Peyer's patch (tissue), 4 donors: Measurements from ENCODE around the gene FUT2. TPM values are rescaled to one million over a fixed set of nuclear protein-coding genes. Genes with fewer than 3 reads are reported as not detected.
A peak's percentile ranks its signal among the peaks of the same experiment; 100 is the strongest.

Experiments used
- DNase-seq, 3 donors: peaks; one replicate each; pipeline ENCODE4 v3.0.0-alpha.2; 2017 to 2019
- H3K27ac ChIP-seq, 4 donors: fragments of 200-600 bp; sonication (generic); one replicate each; pipeline ENCODE4 v1.5.1; 2016 to 2019
- H3K27me3 ChIP-seq, 2 donors: fragments of 200-600 bp; sonication (generic); one replicate each; pipeline ENCODE4 v1.5.1; 2019
- H3K36me3 ChIP-seq, 3 donors: fragments of 200-600 bp; sonication (generic); one replicate each; pipeline ENCODE4 v1.5.1; 2016 to 2019
- H3K4me1 ChIP-seq, 4 donors: fragments of 200-600 bp; sonication (generic); one replicate each; pipeline ENCODE4 v1.5.1; 2016 to 2019
- H3K4me3 ChIP-seq, 4 donors: fragments of 200-600 bp; sonication (generic); 1 replicate in 3 of 4; 2 replicates in 1 of 4; pipeline ENCODE4 v1.5.1; 2016 to 2019; ENCODE audit warnings: mild to moderate bottlenecking in 1 of 4
- H3K9me3 ChIP-seq, 4 donors: fragments of 200-600 bp; sonication (generic); one replicate each; pipeline ENCODE4 v1.5.1; 2016 to 2019; ENCODE audit warnings: mild to moderate bottlenecking in 1 of 4
- CTCF ChIP-seq, 6 experiments: fragments of 450-650 bp in 4 of 6; fragments of 200-600 bp in 2 of 6; sonication (generic) in 1 of 6; IDR thresholded peaks; one replicate each; pipeline ENCODE4 v1.5.1; 2017 to 2019; ENCODE audit warnings: antibody characterized with exemption in 6 of 6, mild to moderate bottlenecking in 3 of 6, moderate library complexity in 1 of 6
- POLR2A ChIP-seq, 2 donors: fragments of 450-650 bp; IDR thresholded peaks; one replicate each; pipeline ENCODE4 v1.5.1; 2017; ENCODE audit warnings: antibody characterized with exemption in 2 of 2, mild to moderate bottlenecking in 2 of 2, moderate library complexity in 2 of 2
- total RNA-seq, 4 donors: library from RNA; depleted of rRNA; stranded (reverse); fragments of >200 nt; gene quantifications; one replicate each; pipeline ENCODE4 v1.1.0, GENCODE V29; 2016

FUT2 gene
- 10 to 100 TPM; 11.6 to 91.6 (median 53.8) TPM for total RNA-seq

- Histone ChIP-seq H3K27ac (peak within 1 kb of the TSS in 3 of 4 donors; percentile 89 to 96 (median 94)), H3K9me3 (no peaks in the 10 kb centered on the region), H3K4me3 (peak within 1 kb of the TSS in 3 of 4 donors; percentile 42 to 65 (median 57)), H3K27me3 (no peaks in the 10 kb centered on the region), H3K4me1 (peaks cover 0 to 8% (median 4%) of the 10 kb centered on the region in 4 donors), H3K36me3 (peaks cover 0 to 10% (median 0%) of the 10 kb centered on the region in 3 donors)
- TF ChIP-seq POLR2A (IDR thresholded peaks at IDR 0.05): peak; percentile 97 to 99
- no peak for TF ChIP-seq CTCF (IDR thresholded peaks at IDR 0.05)
- peak in 2 of 3 donors; percentile 90 to 91 for DNase-seq
These were observed at the start of gene FUT2 for GRCh38 chr19:48695743-48696352. TSS of gene FUT2 (plus strand) at chr19:48695971. CDS start at chr19:48702957, 6,986 bp downstream.

- peak within 1 kb of the TSS; percentile 72 to 94 (median 84) for H3K27ac ChIP-seq
- H3K27me3 ChIP-seq: no peaks in the 10 kb centered on the region
- peak; percentile 92 to 95 (median 92) for DNase-seq
- H3K4me1 ChIP-seq: peaks cover 0 to 20% (median 0%) of the 10 kb centered on the region in 4 donors
- peak in 1 of 2 donors; percentile 12 for TF ChIP-seq POLR2A (IDR thresholded peaks at IDR 0.05)
- peak; percentile 82 to 98 (median 94) for TF ChIP-seq CTCF (IDR thresholded peaks at IDR 0.05)
- H3K36me3 ChIP-seq: no peaks in the 10 kb centered on the region
- H3K9me3 ChIP-seq: no peaks in the 10 kb centered on the region
- H3K4me3 ChIP-seq: peak within 1 kb of the TSS; percentile 40 to 59 (median 56)
These were observed 49.6 kb upstream of the FUT2 start, which contains the start of gene CA11 for GRCh38 chr19:48646001-48646721. TSS of gene CA11 (minus strand) at chr19:48646187. CDS start at chr19:48645632, 555 bp downstream.

GRCh38 chr19:48646722-48647216 lies 49.0 kb upstream of the FUT2 start:
- peaks cover 0 to 20% (median 0%) of the 10 kb centered on the region in 4 donors for H3K4me1 ChIP-seq
- no peak for TF ChIP-seq POLR2A (IDR thresholded peaks at IDR 0.05)
- no peak for TF ChIP-seq CTCF (IDR thresholded peaks at IDR 0.05)
- no peaks in the 10 kb centered on the region for H3K27me3 ChIP-seq
- peak overlapping the region; percentile 72 to 94 (median 84) for H3K27ac ChIP-seq
- no peaks in the 10 kb centered on the region for H3K36me3 ChIP-seq
- DNase-seq: no peak
- peak overlapping the region; percentile 40 to 59 (median 56) for H3K4me3 ChIP-seq
- no peaks in the 10 kb centered on the region for H3K9me3 ChIP-seq

GRCh38 chr19:48648134-48648533 lies 47.6 kb upstream of the FUT2 start:
- TF ChIP-seq CTCF (IDR thresholded peaks at IDR 0.05) (no peak), POLR2A (IDR thresholded peaks at IDR 0.05) (no peak)
- no peaks in the 10 kb centered on the region for H3K27me3 ChIP-seq
- H3K36me3 ChIP-seq: no peaks in the 10 kb centered on the region
- peaks cover 0 to 20% (median 0%) of the 10 kb centered on the region in 4 donors for H3K4me1 ChIP-seq
- H3K4me3 ChIP-seq: no peak overlapping the region
- H3K27ac ChIP-seq: no peak overlapping the region
- H3K9me3 ChIP-seq: no peaks in the 10 kb centered on the region
- DNase-seq: no peak

DNA sequence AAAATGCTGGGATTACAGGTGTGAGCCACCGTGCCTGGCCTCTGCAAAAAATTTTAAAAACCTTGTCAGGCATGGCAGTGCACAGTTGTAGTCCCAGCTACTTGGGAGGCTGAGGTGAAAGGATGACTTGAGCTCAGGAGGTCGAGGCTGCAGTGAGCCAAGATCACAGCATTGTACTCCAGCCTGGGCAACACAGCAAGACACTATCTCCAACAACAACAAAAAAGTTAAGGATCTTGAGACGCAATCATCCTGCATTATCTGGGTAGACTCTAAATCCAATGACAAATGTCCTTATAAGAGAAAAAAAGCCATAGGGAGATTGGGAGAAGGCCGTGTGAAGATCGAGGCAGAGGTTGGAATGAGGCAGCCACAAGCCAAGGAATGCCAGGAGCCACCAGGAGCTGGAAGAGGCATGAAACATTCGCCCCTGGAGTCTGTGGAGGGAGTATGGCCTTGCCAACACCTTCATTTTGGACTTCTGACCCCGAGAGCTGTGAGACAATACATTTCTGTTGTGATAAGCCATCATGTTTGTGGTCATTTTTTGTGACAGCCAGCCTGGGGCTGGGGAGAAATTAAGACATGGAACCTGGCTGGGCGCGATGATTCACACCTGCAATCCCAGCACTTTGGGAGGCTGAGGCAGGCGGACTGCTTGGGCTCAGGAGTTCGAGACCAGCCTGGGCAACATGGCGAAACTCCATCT lies 44.6 kb upstream of the FUT2 start:
- TF ChIP-seq POLR2A (IDR thresholded peaks at IDR 0.05): no peak
- no peak for TF ChIP-seq CTCF (IDR thresholded peaks at IDR 0.05)
- Histone ChIP-seq H3K9me3 (no peaks in the 10 kb centered on the region), H3K27ac (no peak overlapping the region), H3K36me3 (no peaks in the 10 kb centered on the region), H3K4me3 (no peak overlapping the region), H3K27me3 (no peaks in the 10 kb centered on the region), H3K4me1 (peaks cover 0 to 3% (median 0%) of the 10 kb centered on the region in 4 donors)
- no peak for DNase-seq
